Vagina (tissue), 2 donors: Measurements from ENCODE around the gene PMM2.
"Not testable (repeated sequence)": the region's sequence is repeated elsewhere in the genome, so short reads cannot be mapped to it uniquely, and the experiment has no call there.

ENCODE experiments used
- POLR2A ChIP-seq, 2 donors: fragments of 450-650 bp; IDR thresholded peaks; one replicate each; pipeline ENCODE4 v1.6.1; 2017; ENCODE audit warnings: antibody characterized with exemption in 2 of 2, mild to moderate bottlenecking in 2 of 2, moderate library complexity in 2 of 2
- POLR2AphosphoS5 ChIP-seq, 2 donors: sonication (generic); formaldehyde crosslinking; IDR thresholded peaks; one replicate each; pipeline ENCODE4 v1.9.0; 2017; ENCODE audit warnings: antibody characterized with exemption in 2 of 2, mild to moderate bottlenecking in 2 of 2, low read depth in 1 of 2; ENCODE audit not compliant: insufficient read depth in 1 of 2
- TF ChIP-seq, protein P1 (sequence below), 3 experiments: fragments of 450-650 bp in 2 of 3; fragments of 200-600 bp in 1 of 3; sonication (generic) in 1 of 3; IDR thresholded peaks; one replicate each; pipeline ENCODE4 v1.5.1; 2017 to 2019; ENCODE audit warnings: antibody characterized with exemption in 3 of 3, mild to moderate bottlenecking in 2 of 3, moderate library complexity in 2 of 3

GRCh38 chr16:8836797-8837196 is 39.2 kb downstream of the PMM2 start:
- TF ChIP-seq POLR2A (IDR thresholded peaks at IDR 0.05); POLR2AphosphoS5 (IDR thresholded peaks at IDR 0.05; ENCODE audit: insufficient read depth in 1 of 2, low read depth in 1 of 2): not testable (repeated sequence)
- TF ChIP-seq, protein P1, sequence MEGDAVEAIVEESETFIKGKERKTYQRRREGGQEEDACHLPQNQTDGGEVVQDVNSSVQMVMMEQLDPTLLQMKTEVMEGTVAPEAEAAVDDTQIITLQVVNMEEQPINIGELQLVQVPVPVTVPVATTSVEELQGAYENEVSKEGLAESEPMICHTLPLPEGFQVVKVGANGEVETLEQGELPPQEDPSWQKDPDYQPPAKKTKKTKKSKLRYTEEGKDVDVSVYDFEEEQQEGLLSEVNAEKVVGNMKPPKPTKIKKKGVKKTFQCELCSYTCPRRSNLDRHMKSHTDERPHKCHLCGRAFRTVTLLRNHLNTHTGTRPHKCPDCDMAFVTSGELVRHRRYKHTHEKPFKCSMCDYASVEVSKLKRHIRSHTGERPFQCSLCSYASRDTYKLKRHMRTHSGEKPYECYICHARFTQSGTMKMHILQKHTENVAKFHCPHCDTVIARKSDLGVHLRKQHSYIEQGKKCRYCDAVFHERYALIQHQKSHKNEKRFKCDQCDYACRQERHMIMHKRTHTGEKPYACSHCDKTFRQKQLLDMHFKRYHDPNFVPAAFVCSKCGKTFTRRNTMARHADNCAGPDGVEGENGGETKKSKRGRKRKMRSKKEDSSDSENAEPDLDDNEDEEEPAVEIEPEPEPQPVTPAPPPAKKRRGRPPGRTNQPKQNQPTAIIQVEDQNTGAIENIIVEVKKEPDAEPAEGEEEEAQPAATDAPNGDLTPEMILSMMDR (IDR thresholded peaks at IDR 0.05) = not testable (repeated sequence)
